HCT116 (cell line): ENCODE data around the gene PDC. TPM values are rescaled to one million over a fixed set of nuclear protein-coding genes. Genes with fewer than 3 reads are reported as not detected.

Source experiments
- ATAC-seq: fragments of 200-7000 bp; cut with Tn5 transposase; 2 replicates; pipeline ENCODE4 v1.9.1; 2020; ENCODE audit warnings: mild to moderate bottlenecking, moderate library complexity
- BruUV-seq: library from RNA; stranded (reverse); fragments of 400-500 nt; replicated peaks from 2 replicates; lab custom pipeline; 2021; lab: Mats Ljungman, UMichigan
- CTCF ChIA-PET: fragments of 300-600 bp; sonication (Branson Sonifier 250); formaldehyde crosslinking; loops from one replicate; lab custom pipeline; 2021; ENCODE audit warnings: antibody characterized with exemption; lab: Charles Lee
- POLR2A ChIA-PET: fragments of 300-600, 350-600 bp; sonication (Branson Sonifier 250); formaldehyde crosslinking; loops from one replicate; lab custom pipeline; 2021; ENCODE audit warnings: antibody characterized with exemption; lab: Charles Lee
- RAD21 ChIA-PET, 2 experiments: fragments of 300-600 bp; sonication (Branson Sonifier 250); formaldehyde crosslinking; loops; one replicate each; lab custom pipeline; 2023; ENCODE audit warnings: low total read pairs in 2 of 2; ENCODE audit not compliant: uncharacterized antibody in 2 of 2, unreplicated experiment in 2 of 2, low non-redundant PET in 1 of 2; lab: Charles Lee
- DNase-seq: peaks from one replicate; pipeline ENCODE4 v3.0.0-alpha.2; 2010; ENCODE audit warnings: low read depth, low spot score
- H2AFZ ChIP-seq: fragments of 200-600 bp; shearing (Covaris generic), sonication (generic); 2 replicates; pipeline ENCODE4 v1.6.1; 2017; ENCODE audit warnings: low read depth, mixed run types, mixed read lengths, antibody characterized with exemption, low read length; ENCODE audit not compliant: poor library complexity, severe bottlenecking
- H3K27ac ChIP-seq: 2 replicates; pipeline ENCODE4 v1.5.1; 2012; ENCODE audit warnings: low read depth, low read length
- H3K27me3 ChIP-seq: fragments of 200-600 bp; sonication (generic); 2 replicates; pipeline ENCODE4 v1.6.1; 2016; ENCODE audit warnings: mixed run types, low read length, mixed read lengths; ENCODE audit not compliant: insufficient read depth
- H3K36me3 ChIP-seq, 2 experiments: fragments of 200-500 bp in 1 of 2; fragments of 200-600 bp in 1 of 2; sonication (Bioruptor generic) in 1 of 2; sonication (generic) in 1 of 2; 2 replicates each; pipeline versions ENCODE4 v1.5.1 to v1.6.1; 2014 to 2016; ENCODE audit warnings: low read length in 2 of 2, inconsistent platforms in 1 of 2, mixed read lengths in 1 of 2, mixed run types in 1 of 2; ENCODE audit not compliant: insufficient read depth in 2 of 2, control insufficient read depth in 1 of 2
- H3K4me1 ChIP-seq, 2 experiments: fragments of 200-600 bp in 1 of 2; sonication (generic) in 1 of 2; 2 replicates each; pipeline versions ENCODE4 v1.5.1 to v1.6.1; 2012 to 2017; ENCODE audit warnings: low read length in 2 of 2, inconsistent platforms in 1 of 2, mild to moderate bottlenecking in 1 of 2, mixed read lengths in 1 of 2, mixed run types in 1 of 2, moderate library complexity in 1 of 2; ENCODE audit not compliant: insufficient read depth in 2 of 2, control insufficient read depth in 1 of 2
- H3K4me2 ChIP-seq: fragments of 200-600 bp; sonication (generic); 2 replicates; pipeline ENCODE4 v1.6.1; 2017; ENCODE audit warnings: mixed run types, low read length, mixed read lengths
- H3K4me3 ChIP-seq, 2 experiments: fragments of 200-600 bp in 1 of 2; sonication (generic) in 1 of 2; replicated peaks in 1 of 2; 2 replicates each; pipeline ENCODE4 v1.5.1; 2011 to 2016; ENCODE audit warnings: low read length in 2 of 2, control low read depth in 1 of 2, low read depth in 1 of 2, mild to moderate bottlenecking in 1 of 2, mixed read lengths in 1 of 2, mixed run types in 1 of 2
- H3K79me2 ChIP-seq: fragments of 200-600 bp; sonication (generic); 2 replicates; pipeline ENCODE4 v1.6.1; 2017; ENCODE audit warnings: mild to moderate bottlenecking, mixed run types, low read length, moderate library complexity, mixed read lengths; ENCODE audit not compliant: insufficient read depth
- H3K9ac ChIP-seq: fragments of 200-600 bp; sonication (generic); 2 replicates; pipeline ENCODE4 v1.6.1; 2016; ENCODE audit warnings: low read length, mixed read lengths
- H3K9me2 ChIP-seq: fragments of 200-600 bp; sonication (generic), shearing (Covaris generic); 2 replicates; pipeline ENCODE4 v1.6.1; 2017; ENCODE audit warnings: mixed run types, mild to moderate bottlenecking, moderate library complexity; ENCODE audit not compliant: insufficient read depth
- H3K9me3 ChIP-seq, 2 experiments: fragments of 200-500 bp in 1 of 2; fragments of 200-600 bp in 1 of 2; sonication (Bioruptor generic) in 1 of 2; sonication (generic) in 1 of 2; 2 replicates each; pipeline ENCODE4 v1.6.1; 2014 to 2017; ENCODE audit warnings: low read length in 2 of 2, mixed read lengths in 2 of 2, inconsistent platforms in 1 of 2, low read depth in 1 of 2, mild to moderate bottlenecking in 1 of 2, mixed run types in 1 of 2, moderate library complexity in 1 of 2; ENCODE audit not compliant: control insufficient read depth in 1 of 2, insufficient read depth in 1 of 2
- H4K20me1 ChIP-seq: fragments of 200-600 bp; sonication (generic), shearing (Covaris generic); 2 replicates; pipeline ENCODE4 v1.6.1; 2017; ENCODE audit warnings: mixed run types, mild to moderate bottlenecking, moderate library complexity; ENCODE audit not compliant: insufficient read depth
- JUND ChIP-seq: IDR thresholded peaks from 2 replicates; pipeline ENCODE4 v1.6.1; 2012
- POLR2A ChIP-seq: IDR thresholded peaks from 2 replicates; pipeline ENCODE4 v1.7.0; 2011; ENCODE audit warnings: borderline replicate concordance; ENCODE audit not compliant: insufficient read depth, insufficient read length; ENCODE audit errors: extremely low read depth
- POLR2AphosphoS5 ChIP-seq: IDR thresholded peaks from 2 replicates; pipeline ENCODE4 v1.6.1; 2011; ENCODE audit warnings: mild to moderate bottlenecking, low read depth, low read length, moderate library complexity
- TCF7L2 ChIP-seq: IDR thresholded peaks from 2 replicates; pipeline ENCODE4 v1.7.0; 2011; ENCODE audit warnings: borderline replicate concordance, inconsistent platforms; ENCODE audit not compliant: insufficient read depth, insufficient read length; ENCODE audit errors: extremely low read depth
- ZFX ChIP-seq: fragments of 450-650 bp; IDR thresholded peaks from 2 replicates; pipeline ENCODE4 v1.6.1; 2017
- ZNF274 ChIP-seq: fragments of 200-500 bp; sonication (Bioruptor generic); IDR thresholded peaks from 2 replicates; pipeline ENCODE4 v1.6.1; 2014; ENCODE audit warnings: mild to moderate bottlenecking, low read depth, low read length, inconsistent platforms
- intact Hi-C: fragments of 100-400 bp; cut with micrococcal nuclease; formaldehyde crosslinking; loops from 2 replicates; pipeline ENCODE4 v1.10.0; 2022
- total RNA-seq: library from RNA; stranded (reverse); gene quantifications from one replicate; pipeline ENCODE4 v1.2.1, GENCODE V29; 2021; ENCODE audit not compliant: unreplicated experiment
- TF ChIP-seq, protein P1 (sequence below): IDR thresholded peaks from 2 replicates; pipeline ENCODE4 v1.6.1; 2012

Gene PDC
- total RNA-seq, 1 experiment from 2014 or later: not detected

DNA sequence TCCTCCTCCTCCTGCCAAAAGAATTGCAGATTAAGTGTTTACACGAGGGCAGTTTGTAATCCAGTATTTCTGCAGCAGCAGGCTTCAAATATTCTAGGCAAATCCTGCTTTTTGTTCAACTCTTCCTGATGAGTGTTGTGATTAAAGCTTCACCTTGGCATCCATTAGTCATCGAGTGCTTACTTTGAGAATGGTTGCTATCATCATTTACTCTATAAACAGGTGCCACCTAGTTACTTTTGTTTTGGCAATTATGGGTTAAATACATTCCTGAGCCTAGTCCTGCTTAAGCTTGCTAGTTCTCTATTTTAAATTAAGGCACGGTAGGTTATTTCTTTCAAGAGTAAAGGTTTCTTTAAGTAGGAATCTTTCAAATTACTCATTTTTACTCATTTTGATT is 20.3 kb downstream of the PDC start:
- Histone ChIP-seq H4K20me1 (no peaks in the 10 kb centered on the region), H3K9me3 (no peaks in the 10 kb centered on the region), H3K79me2 (no peaks in the 10 kb centered on the region), H3K27me3 (no peaks in the 10 kb centered on the region), H3K36me3 (no peaks in the 10 kb centered on the region), H3K9ac (no peak overlapping the region), H3K27ac (no peak overlapping the region), H3K9me2 (no peaks in the 10 kb centered on the region)
- ATAC-seq (no peak), DNase-seq (no peak)
- ChIA-PET CTCF (no interaction called here), RAD21 (no interaction called here)
- TF ChIP-seq JUND (no peak), POLR2A (no peak), ZNF274 (no peak), POLR2AphosphoS5 (no peak), ZFX (no peak)
- TF ChIP-seq, protein P1, sequence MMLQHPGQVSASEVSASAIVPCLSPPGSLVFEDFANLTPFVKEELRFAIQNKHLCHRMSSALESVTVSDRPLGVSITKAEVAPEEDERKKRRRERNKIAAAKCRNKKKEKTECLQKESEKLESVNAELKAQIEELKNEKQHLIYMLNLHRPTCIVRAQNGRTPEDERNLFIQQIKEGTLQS: no peak
- TF ChIP-seq, all 23 proteins: peak for 0
- BruUV-seq: no TSS peak
- POLR2A ChIA-PET: no interaction called here
- H3K4me3 ChIP-seq: no peak overlapping the region
- no peak overlapping the region for H3K4me2 ChIP-seq
- H2AFZ ChIP-seq: no peak overlapping the region
- intact Hi-C loops: no loop called here
- 0 out of 4 replicates have a peak, but pooled peaks cover 0 to 6% of the 10 kb centered on the region in 2 experiments for H3K4me1 ChIP-seq

DNA sequence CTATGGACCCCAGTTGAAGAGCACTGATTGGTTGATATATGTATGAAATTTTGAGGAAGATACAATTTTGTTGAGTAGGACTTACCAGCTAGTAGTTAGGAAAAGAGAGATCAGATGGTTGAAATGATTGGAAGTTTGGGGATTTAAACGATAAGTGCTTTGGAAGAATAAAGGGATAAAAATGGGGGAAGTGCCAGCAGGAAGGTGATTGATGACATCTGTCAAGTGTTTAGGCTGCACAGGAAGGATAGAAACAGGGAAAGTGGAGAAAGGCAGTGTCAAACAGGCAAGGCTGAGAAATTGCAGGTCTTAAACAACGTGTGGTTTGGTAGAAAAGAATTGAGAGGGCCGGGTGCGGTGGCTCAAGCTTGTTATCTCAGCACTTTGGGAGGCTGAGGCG is 22.3 kb downstream of the PDC start:
- BruUV-seq: no TSS peak
- no peak for TF ChIP-seq POLR2A
- no peak for TF ChIP-seq TCF7L2
- intact Hi-C loops: no loop called here
- H3K4me2 ChIP-seq: no peak overlapping the region
- H3K27me3 ChIP-seq: no peaks in the 10 kb centered on the region
- no peaks in the 10 kb centered on the region for H4K20me1 ChIP-seq
- H3K9ac ChIP-seq: no peak overlapping the region
- H2AFZ ChIP-seq: no peak overlapping the region
- ATAC-seq (no peak), DNase-seq (no peak)
- no peaks in the 10 kb centered on the region for H3K36me3 ChIP-seq
- H3K4me1 ChIP-seq: 0 out of 4 replicates have a peak, but pooled peaks cover 0 to 6% of the 10 kb centered on the region in 2 experiments
- ChIA-PET RAD21 (no interaction called here), CTCF (no interaction called here), POLR2A (no interaction called here)
- no peaks in the 10 kb centered on the region for H3K79me2 ChIP-seq
- no peaks in the 10 kb centered on the region for H3K9me3 ChIP-seq
- H3K9me2 ChIP-seq: no peaks in the 10 kb centered on the region
- H3K4me3 ChIP-seq: no peak overlapping the region
- no peak overlapping the region for H3K27ac ChIP-seq
